ENCODE measurements around the gene ZBTB9.

GRCh38 chr6:33477864-33478263, 23.5 kb downstream of the ZBTB9 start:
- TF ChIP-seq CTCF (IDR thresholded peaks at IDR 0.05; ENCODE audit: poor library complexity) = no peak
- no peak for TF ChIP-seq EZH2phosphoT487 (IDR thresholded peaks at IDR 0.05; ENCODE audit: low read depth, severe bottlenecking, unreplicated experiment)
- no peak for TF ChIP-seq EZH2 (IDR thresholded peaks at IDR 0.05; ENCODE audit: borderline replicate concordance)
